ENCODE data around the gene HTR3C. TPM values are rescaled to one million over a fixed set of nuclear protein-coding genes. Genes with fewer than 3 reads are reported as not detected.
"Not testable (repeated sequence)": the region's sequence is repeated elsewhere in the genome, so short reads cannot be mapped to it uniquely, and the experiment has no call there.

Gene HTR3C
- total RNA-seq, 4 donors from 2014 or later = not detected

GRCh38 chr3:184016811-184017671 is 35.8 kb upstream of the HTR3C start:
- DNase-seq = peak; percentile 30 to 80 (median 79)
- peak overlapping the region; percentile 54 to 87 (median 74) for H3K27ac ChIP-seq
- TF ChIP-seq POLR2A (IDR thresholded peaks at IDR 0.05) = no peak
- TF ChIP-seq, protein P1, sequence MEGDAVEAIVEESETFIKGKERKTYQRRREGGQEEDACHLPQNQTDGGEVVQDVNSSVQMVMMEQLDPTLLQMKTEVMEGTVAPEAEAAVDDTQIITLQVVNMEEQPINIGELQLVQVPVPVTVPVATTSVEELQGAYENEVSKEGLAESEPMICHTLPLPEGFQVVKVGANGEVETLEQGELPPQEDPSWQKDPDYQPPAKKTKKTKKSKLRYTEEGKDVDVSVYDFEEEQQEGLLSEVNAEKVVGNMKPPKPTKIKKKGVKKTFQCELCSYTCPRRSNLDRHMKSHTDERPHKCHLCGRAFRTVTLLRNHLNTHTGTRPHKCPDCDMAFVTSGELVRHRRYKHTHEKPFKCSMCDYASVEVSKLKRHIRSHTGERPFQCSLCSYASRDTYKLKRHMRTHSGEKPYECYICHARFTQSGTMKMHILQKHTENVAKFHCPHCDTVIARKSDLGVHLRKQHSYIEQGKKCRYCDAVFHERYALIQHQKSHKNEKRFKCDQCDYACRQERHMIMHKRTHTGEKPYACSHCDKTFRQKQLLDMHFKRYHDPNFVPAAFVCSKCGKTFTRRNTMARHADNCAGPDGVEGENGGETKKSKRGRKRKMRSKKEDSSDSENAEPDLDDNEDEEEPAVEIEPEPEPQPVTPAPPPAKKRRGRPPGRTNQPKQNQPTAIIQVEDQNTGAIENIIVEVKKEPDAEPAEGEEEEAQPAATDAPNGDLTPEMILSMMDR (IDR thresholded peaks at IDR 0.05) = peak; percentile 84 to 99 (median 95)
- H3K36me3 ChIP-seq = no peaks in the 10 kb centered on the region
- H3K4me3 ChIP-seq = peak overlapping the region; percentile 77 to 96 (median 90)
- H3K4me1 ChIP-seq = peaks cover 0 to 20% (median 3%) of the 10 kb centered on the region in 4 donors
- H3K27me3 ChIP-seq = no peaks in the 10 kb centered on the region
- H3K9me3 ChIP-seq = no peaks in the 10 kb centered on the region

DNA sequence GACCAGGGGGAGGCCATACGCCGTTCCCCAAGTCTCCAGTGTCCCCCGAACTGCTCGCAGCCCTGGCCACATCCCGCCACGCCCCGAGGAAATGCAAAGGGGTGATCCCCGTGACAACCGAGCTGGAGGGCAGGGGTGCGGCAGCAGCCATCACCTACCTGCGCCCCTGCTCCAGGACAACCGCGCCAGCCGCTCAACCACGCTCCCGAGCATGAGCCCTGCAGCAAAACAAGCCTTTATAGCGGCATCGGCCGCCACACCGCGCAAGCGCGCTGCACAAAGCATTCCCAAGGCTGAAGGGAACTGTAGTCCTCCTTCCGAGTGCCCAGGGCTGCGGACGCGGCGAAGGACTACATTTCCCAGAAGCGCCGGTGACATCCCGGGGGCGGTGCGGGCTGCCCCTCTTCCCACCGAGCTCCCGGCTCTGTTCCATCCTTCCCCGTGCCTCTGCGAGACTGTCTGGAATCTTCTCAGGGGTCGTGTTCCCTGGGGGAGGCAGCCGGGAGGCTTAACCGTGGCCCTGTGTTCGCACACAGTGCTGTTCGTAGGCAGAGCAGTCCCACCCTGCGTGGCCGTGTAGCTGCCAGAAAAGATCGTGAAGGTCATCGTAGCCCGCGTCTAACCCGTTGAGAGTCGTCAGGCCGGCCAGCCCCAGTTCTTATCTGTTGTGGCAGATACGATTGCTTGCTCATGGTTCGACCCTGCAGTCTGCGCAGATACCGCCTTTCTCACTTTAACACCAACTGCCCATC is 35.0 kb upstream of the HTR3C start, which contains the start of gene ABCC5:
Gene ABCC5 (minus strand): TSS at position 213 of the 752 bp plus-strand sequence. CDS start 3,492 bp downstream, outside the sequence.
- Histone ChIP-seq H3K4me3 (peak within 1 kb of the TSS; percentile 77 to 96 (median 90)), H3K27me3 (no peaks in the 10 kb centered on the region), H3K36me3 (no peaks in the 10 kb centered on the region), H3K9me3 (no peaks in the 10 kb centered on the region), H3K27ac (peak within 1 kb of the TSS; percentile 54 to 87 (median 74)), H3K4me1 (peaks cover 0 to 16% (median 3%) of the 10 kb centered on the region in 4 donors)
- peak; percentile 84 to 95 (median 91) for DNase-seq
- peak; percentile 21 to 40 for TF ChIP-seq POLR2A (IDR thresholded peaks at IDR 0.05)
- TF ChIP-seq, protein P1 (IDR thresholded peaks at IDR 0.05) = peak in 2 of 6 experiments; percentile 16 to 27

DNA sequence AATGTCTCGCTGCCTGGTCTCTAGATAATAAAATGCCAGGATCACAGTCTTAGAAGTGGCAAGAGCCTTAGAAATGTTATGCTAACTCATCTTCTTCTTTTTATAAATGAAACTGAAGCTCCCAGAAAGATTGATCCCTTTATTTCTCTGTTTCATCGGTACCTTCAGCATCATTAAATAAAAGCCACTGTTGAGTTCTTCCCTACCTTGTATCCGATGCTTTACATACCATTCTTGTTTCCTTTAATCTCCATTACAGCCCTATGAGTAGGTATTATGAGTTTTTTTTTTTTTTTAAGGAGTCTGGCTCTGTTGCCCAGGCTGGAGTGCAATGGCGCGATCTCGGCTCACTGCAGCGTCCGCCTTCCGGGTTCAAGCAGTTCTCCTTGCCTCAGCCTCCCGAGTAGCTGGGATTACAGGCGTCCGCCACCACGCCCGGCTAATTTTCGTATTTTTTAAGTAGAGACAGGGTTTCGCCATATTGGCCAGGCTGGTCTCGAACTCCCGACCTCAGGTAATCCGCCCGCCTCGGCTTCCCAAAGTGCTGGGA is 34.3 kb upstream of the HTR3C start:
- no peak for TF ChIP-seq POLR2A (IDR thresholded peaks at IDR 0.05)
- TF ChIP-seq, protein P1 (IDR thresholded peaks at IDR 0.05) = no peak
- Histone ChIP-seq H3K27me3 (no peaks in the 10 kb centered on the region), H3K36me3 (no peaks in the 10 kb centered on the region), H3K27ac (peak overlapping the region; percentile 54 to 87 (median 74)), H3K4me3 (peak overlapping the region; percentile 77 to 96 (median 90)), H3K4me1 (peaks cover 0 to 16% (median 3%) of the 10 kb centered on the region in 4 donors), H3K9me3 (no peaks in the 10 kb centered on the region)
- DNase-seq = no peak

GRCh38 chr3:184022323-184022722 is 30.5 kb upstream of the HTR3C start:
- Histone ChIP-seq H3K4me1 (no peaks in the 10 kb centered on the region), H3K36me3 (no peaks in the 10 kb centered on the region), H3K27ac (no peak overlapping the region), H3K27me3 (no peaks in the 10 kb centered on the region), H3K4me3 (no peak overlapping the region), H3K9me3 (no peaks in the 10 kb centered on the region)
- DNase-seq = no peak
- TF ChIP-seq, protein P1 (IDR thresholded peaks at IDR 0.05) = no peak
- no peak for TF ChIP-seq POLR2A (IDR thresholded peaks at IDR 0.05)

DNA sequence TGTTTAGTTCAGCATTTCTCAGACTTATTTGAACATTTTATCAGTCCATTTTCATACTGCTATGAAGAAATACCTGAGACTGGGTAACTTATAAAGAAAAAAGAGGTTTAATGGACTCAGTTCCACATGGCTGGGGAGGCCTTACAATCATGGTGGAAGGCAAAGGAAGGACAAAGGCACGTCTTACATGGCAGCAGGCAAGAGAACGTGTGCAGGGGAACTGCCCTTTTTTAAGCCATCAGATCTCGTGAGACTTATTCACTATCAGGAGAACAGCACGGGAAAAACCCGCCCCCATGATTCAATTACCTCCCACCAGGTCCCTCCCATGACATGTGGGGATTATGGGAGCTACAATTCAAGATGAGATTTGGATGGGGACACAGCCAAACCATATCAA is 27.6 kb upstream of the HTR3C start:
- not testable (repeated sequence) for H3K27ac ChIP-seq, H3K9me3 ChIP-seq, H3K4me3 ChIP-seq, H3K27me3 ChIP-seq, H3K36me3 ChIP-seq, DNase-seq, H3K4me1 ChIP-seq

- H3K4me3 ChIP-seq, DNase-seq, H3K27me3 ChIP-seq, H3K27ac ChIP-seq, H3K36me3 ChIP-seq, H3K9me3 ChIP-seq, H3K4me1 ChIP-seq: not testable (repeated sequence)
These were observed 24.5 kb upstream of the HTR3C start for GRCh38 chr3:184028275-184028890.

Data from Peyer's patch (tissue), 4 donors.